TTC549 (cell line): Measurements from ENCODE around the gene TOR1A.
"Not testable (repeated sequence)": the region's sequence is repeated elsewhere in the genome, so short reads cannot be mapped to it uniquely, and the experiment has no call there.

Source experiments
- FAIRE-seq: peaks from 2 replicates; lab custom pipeline; 2012; peaks lifted over from hg19 to GRCh38; lab: Jason Lieb, UNC

TOR1A gene

GRCh38 chr9:129816501-129817435 is 7.2 kb downstream of the TOR1A start:
- FAIRE-seq: no peak

- no peak for FAIRE-seq
Measured at GRCh38 chr9:129815278-129815677, 8.7 kb downstream of the TOR1A start.

- no peak for FAIRE-seq
Measured at GRCh38 chr9:129814432-129815223, 9.3 kb downstream of the TOR1A start.

GRCh38 chr9:129813661-129814060 is 10.3 kb downstream of the TOR1A start:
- FAIRE-seq: no peak

- no peak for FAIRE-seq
Measured at GRCh38 chr9:129812385-129812784, 11.6 kb downstream of the TOR1A start.

- no peak for FAIRE-seq
Measured at GRCh38 chr9:129811967-129812363, 12.0 kb downstream of the TOR1A start.

- FAIRE-seq: no peak
Measured at GRCh38 chr9:129810788-129811187, 13.1 kb downstream of the TOR1A start.

GRCh38 chr9:129810116-129810515 is 13.8 kb downstream of the TOR1A start:
- no peak for FAIRE-seq

GRCh38 chr9:129809346-129809745 is 14.6 kb downstream of the TOR1A start:
- no peak for FAIRE-seq

- no peak for FAIRE-seq
Measured at GRCh38 chr9:129806061-129806460, 17.9 kb downstream of the TOR1A start.

GRCh38 chr9:129803676-129804060 is 20.3 kb downstream of the TOR1A start:
- FAIRE-seq: no peak

- no peak for FAIRE-seq
Measured at GRCh38 chr9:129802833-129803675, 20.9 kb downstream of the TOR1A start, which contains the start of gene TOR1B. Gene TOR1B (plus strand): TSS chr9:129803184. CDS start chr9:129803213, 29 bp downstream.

GRCh38 chr9:129801504-129801903 is 22.4 kb downstream of the TOR1A start:
- no peak for FAIRE-seq

- no peak for FAIRE-seq
Measured at GRCh38 chr9:129798973-129799372, 25.0 kb downstream of the TOR1A start.

- not testable (repeated sequence) for FAIRE-seq
Measured at GRCh38 chr9:129796029-129796428, 27.9 kb downstream of the TOR1A start.

GRCh38 chr9:129794549-129794948 is 29.4 kb downstream of the TOR1A start:
- no peak for FAIRE-seq

GRCh38 chr9:129786481-129786880 is 37.5 kb downstream of the TOR1A start:
- no peak for FAIRE-seq

GRCh38 chr9:129785866-129786265 is 38.1 kb downstream of the TOR1A start:
- no peak for FAIRE-seq

GRCh38 chr9:129784970-129785369 is 39.0 kb downstream of the TOR1A start:
- not testable (repeated sequence) for FAIRE-seq

- FAIRE-seq: no peak
Measured at GRCh38 chr9:129783516-129784361, 40.2 kb downstream of the TOR1A start.

- no peak for FAIRE-seq
Measured at GRCh38 chr9:129781981-129782380, 42.0 kb downstream of the TOR1A start.
